NT2/D1 (cell line): ENCODE results near the gene MRFAP1L1.
A peak's percentile ranks its signal among the peaks of the same experiment; 100 is the strongest.
"Not testable (repeated sequence)": the region's sequence is repeated elsewhere in the genome, so short reads cannot be mapped to it uniquely, and the experiment has no call there.

Experiments used
- DNase-seq: peaks from one replicate; pipeline ENCODE4 v3.0.0-alpha.2; 2011; ENCODE audit warnings: low read depth, low spot score
- H3K27me3 ChIP-seq: 2 replicates; pipeline ENCODE4 v1.6.0; 2011; ENCODE audit warnings: mild to moderate bottlenecking; ENCODE audit not compliant: insufficient read length, insufficient read depth
- H3K36me3 ChIP-seq: 2 replicates; pipeline ENCODE4 v1.6.1; 2011; ENCODE audit warnings: mild to moderate bottlenecking, low read length, mixed read lengths; ENCODE audit not compliant: insufficient read depth, insufficient read length
- H3K4me1 ChIP-seq: 2 replicates; pipeline ENCODE4 v1.5.1; 2011; ENCODE audit not compliant: insufficient read depth, insufficient read length
- H3K4me3 ChIP-seq: 2 replicates; pipeline ENCODE4 v1.5.1; 2011; ENCODE audit warnings: low read depth; ENCODE audit not compliant: insufficient read length
- H3K9ac ChIP-seq: 2 replicates; pipeline ENCODE4 v1.6.0; 2011; ENCODE audit warnings: low read depth; ENCODE audit not compliant: insufficient read length
- H3K9me3 ChIP-seq: 2 replicates; pipeline ENCODE4 v1.5.1; 2011; ENCODE audit warnings: mild to moderate bottlenecking, low read length; ENCODE audit not compliant: insufficient read depth
- SUZ12 ChIP-seq: IDR thresholded peaks from 2 replicates; pipeline ENCODE4 v1.6.1; 2011; ENCODE audit not compliant: insufficient read length, insufficient read depth; ENCODE audit errors: extremely low read depth
- YY1 ChIP-seq: IDR thresholded peaks from 2 replicates; pipeline ENCODE4 v1.6.1; 2011; ENCODE audit not compliant: insufficient read length, insufficient read depth
- ZNF274 ChIP-seq: IDR thresholded peaks from 2 replicates; pipeline ENCODE4 v1.6.1; 2011; ENCODE audit warnings: mild to moderate bottlenecking, low read depth, low read length

MRFAP1L1 gene

GRCh38 chr4:6682862-6683590, 26.6 kb downstream of the MRFAP1L1 start:
- H3K27me3 ChIP-seq: no peaks in the 10 kb centered on the region
- peak overlapping the region; percentile 6 for H3K9ac ChIP-seq
- H3K9me3 ChIP-seq: peaks cover 11% of the 10 kb centered on the region; the same call in 1 of the 2 replicates
- H3K4me3 ChIP-seq: no peak overlapping the region
- no peak for DNase-seq
- H3K4me1 ChIP-seq: peaks cover 13% of the 10 kb centered on the region
- peaks cover 15% of the 10 kb centered on the region for H3K36me3 ChIP-seq
- TF ChIP-seq ZNF274 (no peak), SUZ12 (no peak), YY1 (no peak)

- DNase-seq: no peak
- no peak for TF ChIP-seq YY1
Observed at GRCh38 chr4:6681191-6681590, 28.5 kb downstream of the MRFAP1L1 start.

GRCh38 chr4:6680372-6681034, 29.2 kb downstream of the MRFAP1L1 start:
- DNase-seq: no peak
- H3K36me3 ChIP-seq: peaks cover 36% of the 10 kb centered on the region
- no peak overlapping the region for H3K9ac ChIP-seq

More at GRCh38 chr4:6681191-6681590, 28.5 kb downstream of the MRFAP1L1 start:
- H3K9me3 ChIP-seq: peaks cover 4% of the 10 kb centered on the region; the same call in 1 of the 2 replicates
- H3K9ac ChIP-seq: no peak overlapping the region
- no peaks in the 10 kb centered on the region for H3K27me3 ChIP-seq
- H3K4me3 ChIP-seq: no peak overlapping the region
- peaks cover 9% of the 10 kb centered on the region for H3K4me1 ChIP-seq
- peaks cover 29% of the 10 kb centered on the region for H3K36me3 ChIP-seq

GRCh38 chr4:6676722-6677558, 32.7 kb downstream of the MRFAP1L1 start:
- no peak overlapping the region for H3K4me3 ChIP-seq
- peaks cover 16% of the 10 kb centered on the region; the same call in 1 of the 2 replicates for H3K9me3 ChIP-seq
- H3K27me3 ChIP-seq: no peaks in the 10 kb centered on the region
- DNase-seq: no peak
- peaks cover 4% of the 10 kb centered on the region for H3K4me1 ChIP-seq
- TF ChIP-seq YY1 (no peak), SUZ12 (no peak)
- H3K9ac ChIP-seq: peak overlapping the region; percentile 11
- H3K36me3 ChIP-seq: peaks cover 43% of the 10 kb centered on the region

More at GRCh38 chr4:6680372-6681034, 29.2 kb downstream of the MRFAP1L1 start:
- H3K27me3 ChIP-seq: no peaks in the 10 kb centered on the region
- peaks cover 9% of the 10 kb centered on the region for H3K4me1 ChIP-seq
- H3K9me3 ChIP-seq: peaks cover 4% of the 10 kb centered on the region; the same call in 1 of the 2 replicates
- TF ChIP-seq SUZ12 (no peak), ZNF274 (no peak), YY1 (no peak)
- no peak overlapping the region for H3K4me3 ChIP-seq

GRCh38 chr4:6674500-6675149, 35.0 kb downstream of the MRFAP1L1 start:
- Histone ChIP-seq H3K4me1 (peaks cover 4% of the 10 kb centered on the region), H3K9me3 (peaks cover 14% of the 10 kb centered on the region; the same call in 1 of the 2 replicates), H3K36me3 (peaks cover 49% of the 10 kb centered on the region), H3K4me3 (peak overlapping the region; percentile 88), H3K27me3 (no peaks in the 10 kb centered on the region), H3K9ac (peak overlapping the region; percentile 91)
- TF ChIP-seq YY1: no peak
- TF ChIP-seq SUZ12: no peak
- TF ChIP-seq ZNF274: no peak
- DNase-seq: no peak

DNA sequence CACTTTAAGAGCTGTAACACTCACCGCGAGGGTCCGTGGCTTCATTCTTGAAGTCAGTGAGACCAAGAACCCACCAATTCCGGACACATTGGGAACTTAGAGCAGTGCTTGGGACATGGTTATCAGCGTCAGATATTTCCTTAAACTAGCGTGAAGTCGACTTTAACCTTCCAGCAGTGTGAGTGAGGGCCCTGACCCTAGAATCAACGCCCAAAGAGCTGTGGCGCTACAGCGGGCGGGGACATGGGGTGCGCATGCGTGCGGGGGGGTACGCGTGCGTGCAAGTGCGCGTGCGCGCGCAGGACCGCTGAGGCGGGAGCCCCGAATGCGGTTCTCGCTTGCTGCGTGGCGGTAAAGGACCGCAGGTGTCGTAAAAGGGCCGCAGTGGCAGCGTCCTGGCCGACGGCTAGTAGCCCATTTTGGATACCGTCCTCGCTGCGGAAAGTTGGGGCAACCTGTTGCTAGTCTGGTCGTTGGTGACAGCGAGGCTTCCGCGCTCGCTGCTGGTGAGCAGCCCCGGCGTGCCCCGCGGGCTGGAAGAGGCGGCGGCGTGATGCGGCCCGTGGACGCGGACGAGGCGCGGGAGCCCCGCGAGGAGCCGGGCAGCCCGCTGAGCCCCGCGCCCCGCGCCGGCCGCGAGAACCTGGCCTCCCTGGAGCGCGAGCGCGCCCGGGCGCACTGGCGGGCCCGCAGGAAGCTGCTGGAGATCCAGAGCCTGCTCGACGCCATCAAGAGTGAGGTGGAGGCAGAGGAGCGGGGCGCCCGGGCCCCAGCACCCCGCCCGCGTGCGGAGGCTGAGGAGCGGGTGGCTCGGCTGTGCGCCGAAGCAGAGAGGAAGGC, 35.8 kb downstream of the MRFAP1L1 start:
- peaks cover 49% of the 10 kb centered on the region for H3K36me3 ChIP-seq
- H3K9me3 ChIP-seq: peaks cover 14% of the 10 kb centered on the region; the same call in 1 of the 2 replicates
- DNase-seq: peak; percentile 96
- peak overlapping the region; percentile 91 for H3K9ac ChIP-seq
- TF ChIP-seq YY1 (no peak), ZNF274 (no peak), SUZ12 (no peak)
- peaks cover 4% of the 10 kb centered on the region for H3K4me1 ChIP-seq
- H3K27me3 ChIP-seq: no peaks in the 10 kb centered on the region
- peak overlapping the region; percentile 88 for H3K4me3 ChIP-seq

GRCh38 chr4:6673191-6673659, 36.4 kb downstream of the MRFAP1L1 start:
- peaks cover 46% of the 10 kb centered on the region for H3K36me3 ChIP-seq
- H3K4me1 ChIP-seq, H3K27me3 ChIP-seq, DNase-seq: not testable (repeated sequence)
- H3K9me3 ChIP-seq: peaks cover 14% of the 10 kb centered on the region; the same call in 1 of the 2 replicates
- peak overlapping the region; percentile 91 for H3K9ac ChIP-seq
- peak overlapping the region; percentile 88 for H3K4me3 ChIP-seq

GRCh38 chr4:6672541-6673190, 37.0 kb downstream of the MRFAP1L1 start:
- not testable (repeated sequence) for H3K4me1 ChIP-seq, H3K4me3 ChIP-seq, H3K9ac ChIP-seq, DNase-seq, H3K27me3 ChIP-seq
- Histone ChIP-seq H3K36me3 (peaks cover 46% of the 10 kb centered on the region), H3K9me3 (peaks cover 14% of the 10 kb centered on the region; the same call in 1 of the 2 replicates)
